DMS153 (cell line): ENCODE measurements around the gene ALG2.

Experiments used
- DNase-seq: peaks from one replicate; lab custom pipeline; 2025; lab: John Stamatoyannopoulos, UW

Gene ALG2

GRCh38 chr9:99221621-99222415, at the start of gene ALG2, which contains the start of gene SEC61B:
TSS of gene ALG2 (minus strand) at chr9:99221942. CDS start at chr9:99221894, 48 bp downstream.
TSS of gene SEC61B (plus strand) at chr9:99222282. CDS start at chr9:99222364, 82 bp downstream.
- DNase-seq: peak; percentile 82

- no peak for DNase-seq
Measured at GRCh38 chr9:99270491-99270890, 48.7 kb upstream of the ALG2 start.

GRCh38 chr9:99269416-99269815, 47.7 kb upstream of the ALG2 start:
- DNase-seq: no peak

GRCh38 chr9:99266255-99267023, 44.7 kb upstream of the ALG2 start:
- DNase-seq: peak; percentile 5

- peak; percentile 2 for DNase-seq
Measured at GRCh38 chr9:99265691-99266090, 43.9 kb upstream of the ALG2 start.

GRCh38 chr9:99264070-99264680, 42.4 kb upstream of the ALG2 start:
- no peak for DNase-seq

- DNase-seq: no peak
Measured at GRCh38 chr9:99262949-99263418, 41.2 kb upstream of the ALG2 start.

- DNase-seq: no peak
Measured at GRCh38 chr9:99261923-99262322, 40.2 kb upstream of the ALG2 start.

- DNase-seq: peak; percentile 15
Measured at GRCh38 chr9:99259231-99259918, 37.6 kb upstream of the ALG2 start.

GRCh38 chr9:99257723-99258389, 36.1 kb upstream of the ALG2 start:
- no peak for DNase-seq

GRCh38 chr9:99255651-99256050, 33.9 kb upstream of the ALG2 start:
- DNase-seq: no peak

GRCh38 chr9:99253772-99254431, 32.2 kb upstream of the ALG2 start:
- no peak for DNase-seq

GRCh38 chr9:99253134-99253533, 31.4 kb upstream of the ALG2 start:
- no peak for DNase-seq

GRCh38 chr9:99251157-99251556, 29.4 kb upstream of the ALG2 start:
- no peak for DNase-seq

- DNase-seq: no peak
Measured at GRCh38 chr9:99249619-99250018, 27.9 kb upstream of the ALG2 start.

- no peak for DNase-seq
Measured at GRCh38 chr9:99244344-99245260, 22.9 kb upstream of the ALG2 start.

- no peak for DNase-seq
Measured at GRCh38 chr9:99241106-99241505, 19.4 kb upstream of the ALG2 start.

- no peak for DNase-seq
Measured at GRCh38 chr9:99239341-99240060, 17.8 kb upstream of the ALG2 start.

- DNase-seq: no peak
Measured at GRCh38 chr9:99238331-99238730, 16.6 kb upstream of the ALG2 start.
